Measurements from ENCODE around the gene MAOB. TPM values are rescaled to one million over a fixed set of nuclear protein-coding genes. Genes with fewer than 3 reads are reported as not detected.

MAOB gene
- total and polyA plus RNA-seq, 2 donors (not counting 3 experiments of a cell fraction or from before 2014, with no cell fraction given) = not detected

DNA sequence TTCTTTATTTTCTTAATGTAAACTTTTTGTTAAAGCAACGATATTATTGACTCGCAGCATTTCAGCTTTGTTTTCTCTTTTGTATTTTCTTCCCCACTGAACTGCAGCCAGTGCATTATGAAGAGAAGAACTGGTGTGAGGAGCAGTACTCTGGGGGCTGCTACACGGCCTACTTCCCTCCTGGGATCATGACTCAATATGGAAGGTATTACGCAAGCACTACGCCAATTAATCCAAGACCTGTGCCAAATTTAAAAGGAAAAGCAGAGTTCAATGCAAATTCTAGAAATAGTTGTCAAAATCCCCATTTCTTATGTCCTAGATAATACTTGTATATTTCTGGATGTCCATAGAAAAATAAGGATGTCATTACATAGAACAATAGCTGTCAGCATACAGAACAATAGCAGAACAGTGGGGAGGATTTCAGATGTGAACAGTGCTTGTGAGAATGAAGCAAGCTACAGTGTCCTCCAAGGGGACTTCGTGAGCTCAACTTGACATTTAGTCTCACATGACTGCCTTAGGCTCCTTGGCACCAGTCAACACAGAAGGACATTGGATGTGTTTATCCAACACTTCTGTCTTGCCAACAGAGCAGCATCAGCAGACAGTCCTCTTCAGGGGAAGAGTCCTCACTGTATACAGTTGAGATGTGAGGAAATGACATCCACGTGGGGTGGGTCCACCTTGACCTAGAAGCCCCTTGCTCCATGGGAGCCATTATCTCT, 140.2 kb downstream of the MAOB start:
- no peaks in the 10 kb centered on the region for H3K27me3 ChIP-seq (ENCODE audit: control insufficient read depth in 2 of 2, insufficient read depth in 2 of 2, low read length in 2 of 2)
- H3K4me1 ChIP-seq (ENCODE audit: control insufficient read depth, extremely low read depth, insufficient read depth, low read length) = no peaks in the 10 kb centered on the region
- no TSS peak for BruUV-seq (replicated peaks)
- no peak for DNase-seq (ENCODE audit: low read depth, low spot score)
- POLR2A ChIA-PET = no interaction called here
- intact Hi-C loops (cut with micrococcal nuclease) = no loop called here
- no peak overlapping the region for H3K27ac ChIP-seq (ENCODE audit: insufficient read depth, low read depth, low read length)
- peaks cover 0 to 2% of the 10 kb centered on the region in 2 experiments for H3K36me3 ChIP-seq (ENCODE audit: control insufficient read depth in 2 of 2, extremely low read depth in 1 of 2, insufficient read depth in 2 of 2, low read length in 2 of 2)
- H2AFZ ChIP-seq (ENCODE audit: low read depth, low read length) = no peak overlapping the region
- no peak for TF ChIP-seq MYC (IDR thresholded peaks at IDR 0.05; ENCODE audit: low read depth, low read length)
- no peak for TF ChIP-seq JUN (IDR thresholded peaks at IDR 0.05; ENCODE audit: borderline replicate concordance, insufficient read depth, insufficient read length, low read depth)
- no peak for TF ChIP-seq POLR2AphosphoS5 (IDR thresholded peaks at IDR 0.05; ENCODE audit: insufficient read depth, low read depth, low read length)
- no peak for TF ChIP-seq GATA2 (IDR thresholded peaks at IDR 0.05; ENCODE audit: insufficient read depth, insufficient read length, low read depth, low read length)
- H3K9ac ChIP-seq (replicated peaks; ENCODE audit: extremely low read depth, insufficient read depth, low read length) = no peak overlapping the region
- no peaks in the 10 kb centered on the region for H3K9me1 ChIP-seq (replicated peaks; ENCODE audit: control insufficient read depth, extremely low read depth, insufficient read depth, low read length)
- H3K4me3 ChIP-seq (replicated peaks in 1 of 3; ENCODE audit: insufficient read depth in 1 of 3, low read depth in 1 of 3, low read length in 3 of 3) = no peak overlapping the region
- dilution Hi-C loops (cut with MboI; ENCODE audit: extremely low pct_ligation_motif_present, low sequenced_read_pairs) = no loop called here
- H3K79me2 ChIP-seq (ENCODE audit: control insufficient read depth, insufficient read depth, low read length) = no peaks in the 10 kb centered on the region
- CTCF ChIA-PET = interaction anchor here (1.3 kb wide), 1 partner anchor 8 kb away, joined by 3 read pairs; no protein-coding TSS in a partner anchor
- FAIRE-seq = no peak
- no peak overlapping the region for H3K4me2 ChIP-seq (ENCODE audit: insufficient read depth, low read length)
- H4K20me1 ChIP-seq (replicated peaks; ENCODE audit: control insufficient read depth, extremely low read depth, insufficient read depth, low read length) = no peaks in the 10 kb centered on the region
- H3K9me3 ChIP-seq (replicated peaks; ENCODE audit: control insufficient read depth, insufficient read depth, low read length) = no peaks in the 10 kb centered on the region

DNA sequence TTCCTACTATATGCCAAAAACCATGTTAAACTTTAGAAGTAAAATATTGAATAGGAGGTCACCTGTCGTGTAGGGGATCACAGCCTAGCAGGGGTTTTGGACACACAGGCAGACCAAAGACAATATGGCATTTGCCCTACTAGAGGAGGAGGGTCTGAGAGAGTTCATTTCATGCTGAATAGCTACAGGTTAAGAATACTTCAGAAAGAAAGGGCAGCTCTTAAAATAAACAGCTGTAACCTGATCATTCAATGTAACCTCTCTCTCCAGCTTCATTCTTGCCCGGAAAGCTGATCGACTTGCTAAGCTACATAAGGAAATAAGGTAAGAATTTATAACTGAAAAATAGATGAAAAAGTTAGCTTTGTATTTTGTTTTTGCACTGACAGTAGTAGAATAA, 146.3 kb downstream of the MAOB start:
- CTCF ChIA-PET = interaction anchor here (1.9 to 2.5 kb wide), 2 partner anchors 14 to 81 kb away, joined by 5 to 11 read pairs; partner anchors contain the start of gene MAOA
- no TSS peak for BruUV-seq (replicated peaks)
- H3K4me3 ChIP-seq (replicated peaks in 1 of 3; ENCODE audit: insufficient read depth in 1 of 3, low read depth in 1 of 3, low read length in 3 of 3) = no peak overlapping the region
- no peak overlapping the region for H3K4me2 ChIP-seq (ENCODE audit: insufficient read depth, low read length)
- no peak for DNase-seq (ENCODE audit: low read depth, low spot score)
- POLR2A ChIA-PET = no interaction called here
- H2AFZ ChIP-seq (ENCODE audit: low read depth, low read length) = no peak overlapping the region
- H4K20me1 ChIP-seq (replicated peaks; ENCODE audit: control insufficient read depth, extremely low read depth, insufficient read depth, low read length) = no peaks in the 10 kb centered on the region
- H3K79me2 ChIP-seq (ENCODE audit: control insufficient read depth, insufficient read depth, low read length) = no peaks in the 10 kb centered on the region
- H3K4me1 ChIP-seq (ENCODE audit: control insufficient read depth, extremely low read depth, insufficient read depth, low read length) = no peaks in the 10 kb centered on the region
- no peaks in the 10 kb centered on the region for H3K27me3 ChIP-seq (ENCODE audit: control insufficient read depth in 2 of 2, insufficient read depth in 2 of 2, low read length in 2 of 2)
- dilution Hi-C loops (cut with MboI; ENCODE audit: extremely low pct_ligation_motif_present, low sequenced_read_pairs) = no loop called here
- intact Hi-C loops (cut with micrococcal nuclease) = no loop called here
- no peaks in the 10 kb centered on the region for H3K9me3 ChIP-seq (replicated peaks; ENCODE audit: control insufficient read depth, insufficient read depth, low read length)
- no peak overlapping the region for H3K9ac ChIP-seq (replicated peaks; ENCODE audit: extremely low read depth, insufficient read depth, low read length)
- TF ChIP-seq MAX (IDR thresholded peaks at IDR 0.05; ENCODE audit: insufficient read depth, insufficient read length) = no peak
- TF ChIP-seq EZH2 (IDR thresholded peaks at IDR 0.05; ENCODE audit: borderline replicate concordance, low read depth, low read length, severe bottlenecking) = no peak
- TF ChIP-seq, protein P1, sequence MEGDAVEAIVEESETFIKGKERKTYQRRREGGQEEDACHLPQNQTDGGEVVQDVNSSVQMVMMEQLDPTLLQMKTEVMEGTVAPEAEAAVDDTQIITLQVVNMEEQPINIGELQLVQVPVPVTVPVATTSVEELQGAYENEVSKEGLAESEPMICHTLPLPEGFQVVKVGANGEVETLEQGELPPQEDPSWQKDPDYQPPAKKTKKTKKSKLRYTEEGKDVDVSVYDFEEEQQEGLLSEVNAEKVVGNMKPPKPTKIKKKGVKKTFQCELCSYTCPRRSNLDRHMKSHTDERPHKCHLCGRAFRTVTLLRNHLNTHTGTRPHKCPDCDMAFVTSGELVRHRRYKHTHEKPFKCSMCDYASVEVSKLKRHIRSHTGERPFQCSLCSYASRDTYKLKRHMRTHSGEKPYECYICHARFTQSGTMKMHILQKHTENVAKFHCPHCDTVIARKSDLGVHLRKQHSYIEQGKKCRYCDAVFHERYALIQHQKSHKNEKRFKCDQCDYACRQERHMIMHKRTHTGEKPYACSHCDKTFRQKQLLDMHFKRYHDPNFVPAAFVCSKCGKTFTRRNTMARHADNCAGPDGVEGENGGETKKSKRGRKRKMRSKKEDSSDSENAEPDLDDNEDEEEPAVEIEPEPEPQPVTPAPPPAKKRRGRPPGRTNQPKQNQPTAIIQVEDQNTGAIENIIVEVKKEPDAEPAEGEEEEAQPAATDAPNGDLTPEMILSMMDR (IDR thresholded peaks at IDR 0.05; ENCODE audit: extremely low read depth in 1 of 2, insufficient read depth in 1 of 2, low read depth in 1 of 2, low read length in 2 of 2) = no peak
- TF ChIP-seq JUN (IDR thresholded peaks at IDR 0.05; ENCODE audit: borderline replicate concordance, insufficient read depth, insufficient read length, low read depth) = no peak
- TF ChIP-seq POLR2AphosphoS5 (IDR thresholded peaks at IDR 0.05; ENCODE audit: insufficient read depth, low read depth, low read length) = no peak
- no peak for TF ChIP-seq FOS (IDR thresholded peaks at IDR 0.05; ENCODE audit: borderline replicate concordance, insufficient read depth, low read length)
- H3K9me1 ChIP-seq (replicated peaks; ENCODE audit: control insufficient read depth, extremely low read depth, insufficient read depth, low read length) = no peaks in the 10 kb centered on the region
- peak; percentile 55 for FAIRE-seq
- H3K27ac ChIP-seq (ENCODE audit: insufficient read depth, low read depth, low read length) = no peak overlapping the region
- H3K36me3 ChIP-seq (ENCODE audit: control insufficient read depth in 2 of 2, extremely low read depth in 1 of 2, insufficient read depth in 2 of 2, low read length in 2 of 2) = peaks cover 0 to under 1% of the 10 kb centered on the region in 2 experiments

Measured in endothelial cell of umbilical vein (primary cell).